GM13977 (cell line): ENCODE data around the gene DDR1.

Experiments used
- DNase-seq: peaks from one replicate; pipeline ENCODE4 v3.0.0; 2012; ENCODE audit warnings: low spot score
- CTCF ChIP-seq: IDR thresholded peaks from 2 replicates; pipeline ENCODE4 v1.5.1; 2012; ENCODE audit warnings: mild to moderate bottlenecking, control low read depth; ENCODE audit not compliant: insufficient read depth; ENCODE audit errors: extremely low read depth, missing control alignments
- in situ Hi-C: fragments of 300-500 bp; cut with MboI; formaldehyde crosslinking; loops from one replicate; pipeline ENCODE4 v1.12.0; 2022; ENCODE audit warnings: low sequenced_read_pairs, low pct_unique_long_range_greater_than_20kb, mixed read lengths, inconsistent platforms; ENCODE audit not compliant: unreplicated experiment

DDR1 gene

GRCh38 chr6:30930506-30930905, 46.2 kb downstream of the DDR1 start:
- TF ChIP-seq CTCF, result no peak
- in situ Hi-C loops, result no loop called here
- DNase-seq, result no peak

- no peak for TF ChIP-seq CTCF
- no peak for DNase-seq
- in situ Hi-C loops, result no loop called here
Measured at GRCh38 chr6:30931272-30931671, 47.0 kb downstream of the DDR1 start.

- no peak for DNase-seq
- in situ Hi-C loops, result no loop called here
- no peak for TF ChIP-seq CTCF
Measured at GRCh38 chr6:30931969-30932645, 47.8 kb downstream of the DDR1 start, which contains the start of gene SFTA2. Gene SFTA2, minus strand, starts transcription at chr6:30932170. Its CDS starts 74 bp downstream, at chr6:30932096.

GRCh38 chr6:30932665-30933365, 48.5 kb downstream of the DDR1 start:
- no peak for TF ChIP-seq CTCF
- in situ Hi-C loops, result no loop called here

GRCh38 chr6:30935018-30935417, 50.7 kb downstream of the DDR1 start:
- DNase-seq, result no peak
- TF ChIP-seq CTCF, result no peak
- in situ Hi-C loops, result no loop called here

More at GRCh38 chr6:30932665-30933365, 48.5 kb downstream of the DDR1 start:
- no peak for DNase-seq

- in situ Hi-C loops, result no loop called here
- no peak for TF ChIP-seq CTCF
- DNase-seq, result no peak
Measured at GRCh38 chr6:30937265-30937664, 52.9 kb downstream of the DDR1 start.
